Fibroblast of upper back skin (primary cell): ENCODE results near the gene DCLK3.

ENCODE experiments used
- DNase-seq: peaks from one replicate; pipeline ENCODE4 v3.0.0-alpha.2; 2013

DCLK3 gene

GRCh38 chr3:36762918-36763849, 1.2 kb downstream of the DCLK3 start:
- DNase-seq = no peak

DNA sequence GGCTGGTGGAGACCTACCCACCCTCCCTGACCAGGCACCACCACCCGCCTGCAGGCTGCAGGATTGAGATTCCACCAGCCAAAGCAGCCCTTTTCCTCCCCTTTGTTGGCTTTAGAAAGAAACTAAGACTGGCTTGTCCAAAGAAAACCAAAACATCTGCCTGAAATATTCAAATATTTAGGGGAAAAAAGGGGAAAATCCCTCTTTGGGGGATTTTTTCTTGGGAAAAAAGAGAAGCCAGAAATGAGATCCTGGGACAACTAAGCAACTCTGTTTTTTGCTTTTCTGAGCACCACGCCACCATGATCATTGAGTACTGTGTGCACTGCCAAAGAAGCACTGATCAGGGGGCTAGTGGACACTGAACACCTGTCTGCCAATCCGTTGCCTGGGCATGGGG, 2.6 kb downstream of the DCLK3 start:
- DNase-seq = no peak

- no peak for DNase-seq
Observed at GRCh38 chr3:36756269-36756668, 8.1 kb downstream of the DCLK3 start.

DNA sequence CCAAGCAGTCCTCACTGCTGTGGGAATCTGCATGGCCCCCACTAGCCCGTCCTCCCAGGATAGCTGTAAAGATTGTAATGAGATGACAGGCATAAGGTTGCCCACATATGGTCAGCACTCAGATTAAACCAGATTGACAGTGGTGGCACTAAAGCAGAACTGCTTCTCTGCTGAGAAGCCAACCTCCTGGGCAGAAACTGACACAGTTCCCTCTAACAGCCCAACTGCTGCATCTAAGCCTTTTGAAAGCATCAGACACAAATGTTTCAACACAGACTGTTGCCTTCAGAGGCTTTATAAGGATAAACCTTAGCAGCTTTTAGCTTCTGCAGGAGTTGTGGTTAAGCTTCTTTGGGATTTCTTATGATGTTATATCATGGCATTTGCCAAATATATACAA, 13.0 kb downstream of the DCLK3 start:
- DNase-seq = no peak

GRCh38 chr3:36750737-36751136, 13.6 kb downstream of the DCLK3 start:
- no peak for DNase-seq

- no peak for DNase-seq
Observed at GRCh38 chr3:36744763-36745162, 19.6 kb downstream of the DCLK3 start.

DNA sequence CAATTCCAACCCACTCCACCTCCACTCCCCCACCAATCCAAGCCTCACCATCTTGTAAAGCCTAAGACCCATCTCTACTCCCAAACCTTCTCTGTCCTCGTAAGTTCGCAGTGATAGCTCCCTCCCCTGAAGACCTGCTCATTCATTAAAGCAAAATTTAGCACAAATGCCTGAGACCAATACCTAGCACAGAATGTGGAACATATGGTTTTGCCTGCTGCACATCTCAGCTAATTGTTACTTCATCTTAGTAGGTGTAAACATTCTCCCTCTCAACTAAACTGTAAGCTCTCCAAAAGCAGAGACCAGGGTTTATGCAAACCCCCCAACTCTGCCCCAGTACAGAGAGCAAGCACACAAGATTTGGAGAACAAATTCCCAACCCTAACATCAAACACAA, 20.5 kb downstream of the DCLK3 start:
- DNase-seq = no peak

- peak; percentile 14 for DNase-seq
Observed at GRCh38 chr3:36741285-36741684, 23.1 kb downstream of the DCLK3 start.

- no peak for DNase-seq
Observed at GRCh38 chr3:36740787-36741186, 23.6 kb downstream of the DCLK3 start.

DNA sequence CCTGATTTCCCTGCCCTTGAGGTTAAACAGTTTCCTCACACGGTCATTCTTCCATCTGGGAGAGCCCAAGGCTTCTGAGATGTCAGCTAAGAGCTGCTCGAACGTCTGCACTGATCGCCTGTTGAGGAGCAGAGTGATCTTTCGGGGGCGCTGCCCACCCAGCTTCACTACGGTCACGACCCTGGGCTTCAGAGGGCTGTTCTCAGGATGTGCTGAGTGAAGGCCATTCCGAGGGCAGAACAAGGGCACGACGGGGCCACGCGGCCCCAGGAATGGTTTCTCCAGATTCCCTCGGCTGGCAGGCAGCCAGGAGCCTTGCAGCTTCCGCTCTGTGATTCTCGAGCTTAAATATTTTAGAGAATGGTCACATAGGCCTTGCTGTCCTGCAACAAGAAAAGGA, 25.7 kb downstream of the DCLK3 start:
- no peak for DNase-seq

DNA sequence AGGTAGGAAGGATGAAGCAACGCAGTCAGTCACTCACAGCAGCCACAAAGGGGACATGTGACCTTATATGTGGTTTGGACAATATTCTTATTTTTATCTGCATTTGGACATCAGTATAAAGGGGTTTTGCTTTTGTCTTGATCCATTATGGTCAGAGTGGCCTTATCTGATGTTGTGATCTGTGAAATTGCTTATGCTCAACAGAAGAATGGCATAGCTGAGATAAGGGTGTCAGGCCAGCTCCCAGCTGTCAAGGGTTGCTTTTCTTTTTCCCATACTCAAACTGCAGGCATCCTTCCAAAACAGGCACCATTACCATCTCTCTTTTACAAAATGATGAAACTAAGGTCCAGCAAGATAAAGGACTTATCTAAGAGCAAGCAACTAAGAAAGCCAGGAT, 28.1 kb downstream of the DCLK3 start:
- DNase-seq = no peak

- DNase-seq = no peak
Observed at GRCh38 chr3:36734742-36735141, 29.6 kb downstream of the DCLK3 start.

DNA sequence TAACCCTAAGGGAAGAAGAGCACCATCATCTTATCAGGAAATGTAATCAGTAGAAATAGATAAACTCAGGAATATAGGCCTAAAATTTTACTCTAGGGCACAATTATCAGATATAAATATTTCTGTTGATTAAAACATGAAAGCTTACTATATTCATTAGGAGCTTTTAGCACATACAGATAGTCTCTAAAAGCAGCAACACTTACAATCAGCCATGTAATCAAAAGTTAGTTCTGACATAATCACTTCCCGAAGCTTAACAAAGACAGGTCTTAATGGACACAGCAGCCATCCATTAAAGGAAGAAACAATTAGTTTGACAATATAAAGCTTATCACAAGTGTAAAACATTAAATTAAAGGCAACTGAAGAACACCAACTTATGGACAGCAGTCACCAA, 30.6 kb downstream of the DCLK3 start:
- DNase-seq = no peak

DNA sequence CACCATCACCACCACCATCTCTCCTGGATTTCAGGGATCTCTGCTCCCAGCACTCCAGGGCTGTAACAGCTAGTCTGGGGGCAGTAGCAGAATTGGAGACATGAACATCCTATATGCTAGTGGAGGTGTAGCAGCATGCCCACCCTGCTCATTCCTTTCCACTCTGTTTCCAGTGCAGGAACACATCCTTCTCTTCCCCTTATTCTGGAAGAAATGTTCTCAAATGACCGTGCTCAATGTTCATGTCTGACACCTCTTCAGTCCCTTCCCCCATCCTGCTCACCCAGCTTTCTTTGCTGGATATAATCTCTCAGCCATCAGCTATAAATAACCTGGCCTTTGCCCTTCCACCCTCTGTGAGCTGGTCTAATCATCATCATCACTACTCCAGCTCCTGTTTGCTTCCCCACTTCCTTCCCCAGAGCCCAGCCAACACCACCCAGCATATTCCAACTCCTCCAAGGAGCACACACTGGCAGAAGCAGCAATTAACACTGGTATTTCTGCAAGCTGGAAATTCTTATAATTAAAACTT, 31.1 kb downstream of the DCLK3 start:
- no peak for DNase-seq

DNA sequence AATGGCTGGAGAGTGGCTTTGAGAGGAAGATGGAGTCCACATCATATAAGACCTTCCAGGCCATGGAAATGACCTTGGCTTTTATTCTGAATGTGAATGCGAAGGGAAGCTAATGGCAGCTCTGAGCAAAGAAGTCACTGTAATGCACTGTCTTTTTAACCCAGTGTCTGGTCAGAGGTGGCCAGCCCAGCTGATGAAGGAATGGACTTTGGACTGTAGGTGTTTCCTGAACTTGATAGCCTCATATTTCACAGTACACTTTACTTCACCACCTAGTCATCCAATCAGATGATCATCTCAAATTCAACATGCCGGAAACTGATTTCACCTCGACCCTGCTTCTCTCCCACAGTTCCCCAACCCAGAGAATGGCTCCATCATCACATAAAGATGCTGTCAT, 33.4 kb downstream of the DCLK3 start:
- DNase-seq = no peak

- DNase-seq = peak; percentile 58
Observed at GRCh38 chr3:36729204-36730056, 34.9 kb downstream of the DCLK3 start.

DNA sequence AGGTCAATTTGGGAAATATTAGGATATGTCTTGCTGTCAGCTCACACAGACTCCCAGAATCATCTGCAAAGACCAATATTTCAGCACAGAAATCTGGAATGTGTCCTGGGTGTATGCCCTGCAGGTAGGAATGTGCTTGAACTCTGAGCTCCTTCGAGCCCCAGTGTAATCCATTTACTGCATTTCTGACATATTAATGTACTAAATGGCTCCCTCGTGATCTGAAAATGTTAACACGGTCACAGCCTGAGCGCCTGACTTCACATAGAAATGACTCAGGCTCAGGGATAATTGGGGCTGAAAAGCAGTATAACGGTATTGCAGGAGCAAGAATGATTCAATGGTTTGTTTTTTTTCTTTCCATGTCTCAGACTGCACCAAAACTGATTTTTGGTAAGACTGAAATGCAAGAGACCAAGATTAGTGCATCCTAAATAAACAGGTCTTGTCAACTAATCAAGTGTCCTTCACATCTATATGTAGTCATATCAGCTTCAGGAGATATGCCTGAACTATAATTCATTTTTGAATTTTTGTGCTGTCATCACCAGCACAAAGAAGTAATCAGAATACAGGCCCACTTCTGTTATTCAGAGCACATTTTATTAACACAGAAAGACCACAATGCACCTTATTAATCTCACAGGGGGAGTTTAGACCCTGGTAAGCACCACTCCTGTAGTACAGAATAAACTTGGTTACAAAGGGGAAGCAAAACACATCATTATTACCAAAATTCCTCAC, 49.8 kb downstream of the DCLK3 start:
- DNase-seq = peak; percentile 75

DNA sequence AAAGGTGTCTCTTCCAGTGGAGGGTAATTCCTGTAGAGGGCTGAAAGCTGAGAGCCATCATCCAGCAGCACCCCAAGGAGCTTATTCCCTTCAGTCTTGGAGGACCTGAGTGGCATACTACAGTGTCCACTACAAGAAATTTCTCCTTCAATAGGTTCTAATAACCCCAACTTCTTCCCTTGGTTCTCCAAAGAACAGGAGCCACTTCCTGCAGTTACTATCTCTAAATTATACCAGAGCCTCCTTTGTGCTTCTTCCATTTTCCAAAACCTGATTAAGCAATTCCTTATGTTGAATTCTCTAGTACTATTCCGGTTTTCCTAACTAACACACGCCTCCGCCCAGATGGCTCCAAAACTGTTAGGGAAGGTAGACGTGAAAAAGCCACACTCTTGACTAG, 50.4 kb downstream of the DCLK3 start:
- no peak for DNase-seq

GRCh38 chr3:36710606-36711005, 53.7 kb downstream of the DCLK3 start:
- DNase-seq = no peak

GRCh38 chr3:36709826-36710365, 54.5 kb downstream of the DCLK3 start:
- no peak for DNase-seq

GRCh38 chr3:36709281-36709680, 55.1 kb downstream of the DCLK3 start:
- DNase-seq = no peak

DNA sequence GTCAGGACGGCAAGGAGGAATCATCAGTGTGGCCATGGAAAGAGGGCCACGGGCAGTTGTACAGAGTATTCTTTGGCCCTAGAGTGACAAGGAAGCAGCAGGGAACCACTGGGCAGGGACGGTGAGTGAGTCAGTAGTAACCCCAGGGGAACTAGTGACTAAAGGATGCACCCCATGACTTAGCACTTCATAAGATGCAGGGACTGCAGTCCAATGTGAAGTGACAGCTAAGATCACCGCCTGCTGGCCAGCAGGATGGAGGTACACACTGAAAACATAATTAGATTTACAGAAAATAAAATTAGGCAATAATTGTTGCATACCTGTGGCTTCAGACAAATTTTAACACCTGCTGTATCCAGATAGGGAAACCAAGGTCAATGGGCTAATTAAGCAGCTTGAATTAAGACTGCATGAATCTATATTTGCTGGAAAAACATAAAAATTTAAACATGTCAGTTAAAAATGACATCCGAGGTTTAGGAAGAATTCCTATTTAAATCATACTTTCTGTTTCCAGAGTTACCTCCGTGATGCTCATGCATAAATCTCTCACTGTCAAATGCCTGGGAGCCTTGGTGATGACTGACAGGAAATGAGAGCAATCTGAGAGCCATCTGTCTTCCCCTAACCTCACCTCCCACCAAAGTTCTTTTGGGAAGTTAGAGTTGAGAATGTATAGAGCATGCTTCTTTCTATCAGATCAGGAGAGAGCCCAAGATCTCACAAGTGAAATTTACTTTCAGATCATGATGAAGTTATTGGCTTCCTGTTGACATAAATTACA, 56.5 kb downstream of the DCLK3 start:
- peak; percentile 61 for DNase-seq
